GM19438 (cell line): ENCODE results near the gene GLO1.

Source experiments
- ATAC-seq: cut with Tn5 transposase; IDR thresholded peaks from one replicate; pipeline ENCODE4 v1.9.1; 2021; ENCODE audit warnings: low read depth; ENCODE audit not compliant: unreplicated experiment

The GLO1 gene

GRCh38 chr6:38631186-38631783 is 71.7 kb downstream of the GLO1 start:
- ATAC-seq = no peak
